GM12892 (cell line): ENCODE measurements around the gene GBF1.

ENCODE experiments used
- POLR2A ChIP-seq: IDR thresholded peaks from 2 replicates; pipeline ENCODE4 v1.6.1; 2011; ENCODE audit warnings: low read depth, low read length, control low read depth
- POLR2AphosphoS5 ChIP-seq: IDR thresholded peaks from 2 replicates; pipeline ENCODE4 v1.6.1; 2011; ENCODE audit warnings: low read depth, low read length, control low read depth
- TAF1 ChIP-seq: IDR thresholded peaks from 2 replicates; pipeline ENCODE4 v1.6.1; 2011; ENCODE audit warnings: low read depth, mild to moderate bottlenecking, control low read depth, low read length, borderline replicate concordance

DNA sequence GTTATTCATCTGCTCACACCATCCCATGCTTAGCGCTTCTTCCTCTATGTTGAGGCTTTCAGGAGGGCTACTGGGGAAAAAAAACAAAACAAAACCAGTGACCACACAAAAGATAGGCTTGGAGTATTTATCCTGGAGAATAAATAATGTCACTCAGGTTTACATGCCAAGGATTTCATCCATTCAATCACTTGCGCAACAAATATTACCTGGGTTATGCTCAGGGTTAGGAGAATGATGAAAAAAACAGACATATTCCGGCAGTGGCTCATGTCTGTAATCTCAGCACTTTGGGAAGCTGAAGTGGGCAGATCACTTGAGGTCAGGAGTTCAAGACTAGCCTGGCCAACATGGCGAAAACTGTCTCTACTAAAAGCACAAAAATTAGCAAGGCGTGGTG is 22.5 kb upstream of the GBF1 start:
- no peak for TF ChIP-seq POLR2A
- no peak for TF ChIP-seq TAF1
- no peak for TF ChIP-seq POLR2AphosphoS5
